Stimulated activated CD8-positive, alpha-beta memory T cell treated with anti-CD3 and anti-CD28 coated beads, Interleukin-7, amount 100 ng/mL, for 4 hours (primary cell): Measurements from ENCODE around the gene FGGY.

Experiments used
- DNase-seq, 2 donors: peaks; one replicate each; pipeline ENCODE4 v3.0.0-alpha.2; 2020; ENCODE audit warnings: low read depth in 2 of 2

The FGGY gene

DNA sequence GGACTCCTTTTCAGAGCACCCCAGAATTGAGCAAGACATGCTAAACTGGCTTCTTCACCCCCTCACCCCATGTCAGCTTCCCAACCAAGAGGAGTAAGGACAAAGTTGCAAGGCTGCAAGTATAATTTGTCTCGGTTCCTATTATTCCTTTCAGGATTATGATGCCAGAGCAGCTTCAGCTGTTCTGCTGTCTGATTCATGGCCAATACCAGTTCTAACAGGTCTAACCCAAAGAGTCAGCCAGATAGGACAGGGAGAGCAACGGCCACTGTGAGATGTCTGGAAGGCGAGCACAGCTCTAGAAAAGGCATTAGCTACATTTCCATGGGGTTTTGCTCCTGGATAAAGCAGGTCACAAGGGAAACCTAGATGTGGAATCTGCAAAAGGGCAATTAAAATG is 464.5 kb downstream of the FGGY start:
- no peak for DNase-seq

- DNase-seq, result no peak
These were observed 466.5 kb downstream of the FGGY start for GRCh38 chr1:59763418-59763817.

DNA sequence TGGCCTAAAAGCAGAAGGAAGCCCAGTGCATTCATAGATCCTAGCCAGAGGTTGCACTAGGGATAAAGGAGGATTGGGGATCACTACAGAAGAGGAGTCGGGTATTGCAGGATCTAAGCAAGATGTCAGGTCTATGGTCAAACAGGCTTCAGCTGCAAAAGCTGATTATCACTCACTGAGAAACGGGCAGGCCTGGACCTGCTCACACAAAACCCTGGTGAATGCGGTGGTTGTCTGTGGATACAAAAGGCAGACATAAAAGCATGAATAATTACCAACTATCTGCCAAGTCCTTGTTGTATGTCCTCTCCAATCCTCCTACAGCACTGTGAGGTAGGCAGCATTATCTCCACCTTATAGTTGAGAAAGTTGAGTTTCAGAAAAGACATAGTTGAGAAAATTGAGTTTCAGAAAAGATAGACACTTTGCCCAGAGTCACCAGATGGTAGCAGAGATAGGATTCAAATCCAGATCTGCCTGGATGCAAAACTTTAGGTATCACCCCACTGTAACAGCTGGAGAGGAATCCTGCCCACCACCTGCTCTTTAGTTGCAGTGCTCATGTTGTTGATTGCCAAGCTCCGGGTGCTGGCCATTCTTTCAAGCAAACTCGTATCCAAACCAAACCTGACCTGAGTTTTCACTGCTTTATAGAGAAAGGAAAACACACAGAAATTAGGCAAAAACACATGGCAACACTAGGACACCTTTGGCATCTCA is 468.3 kb downstream of the FGGY start:
- no peak for DNase-seq

GRCh38 chr1:59766227-59766855 is 469.4 kb downstream of the FGGY start:
- DNase-seq, result no peak

GRCh38 chr1:59767119-59767518 is 470.2 kb downstream of the FGGY start:
- no peak for DNase-seq

GRCh38 chr1:59768792-59769735 is 472.2 kb downstream of the FGGY start:
- no peak for DNase-seq

GRCh38 chr1:59769736-59770095 is 472.8 kb downstream of the FGGY start:
- no peak for DNase-seq

GRCh38 chr1:59771361-59771760 is 474.5 kb downstream of the FGGY start:
- no peak for DNase-seq

DNA sequence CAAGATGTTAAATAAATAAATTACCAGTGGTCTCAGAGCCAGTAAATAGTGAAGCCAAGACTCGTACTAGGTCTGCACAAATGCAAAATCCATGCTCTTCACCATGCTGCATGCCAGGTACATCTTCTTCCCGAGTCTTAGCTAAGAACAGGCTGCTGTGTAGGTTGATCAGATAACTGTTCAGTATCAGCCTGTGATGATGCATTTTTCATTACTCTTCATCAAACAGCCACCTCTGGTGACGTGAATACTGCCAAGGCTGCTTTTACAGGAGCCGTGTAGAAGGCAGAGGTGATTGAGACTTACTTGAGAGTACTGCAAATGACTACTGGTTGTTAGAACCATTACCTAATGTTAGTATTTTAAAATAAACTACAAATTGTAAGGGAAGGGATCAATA is 478.6 kb downstream of the FGGY start:
- no peak for DNase-seq

- no peak for DNase-seq
These were observed 480.3 kb downstream of the FGGY start for GRCh38 chr1:59776960-59777852.

GRCh38 chr1:59779949-59780348 is 483.1 kb downstream of the FGGY start:
- no peak for DNase-seq

GRCh38 chr1:59788825-59789224 is 491.9 kb downstream of the FGGY start:
- DNase-seq, result no peak

DNA sequence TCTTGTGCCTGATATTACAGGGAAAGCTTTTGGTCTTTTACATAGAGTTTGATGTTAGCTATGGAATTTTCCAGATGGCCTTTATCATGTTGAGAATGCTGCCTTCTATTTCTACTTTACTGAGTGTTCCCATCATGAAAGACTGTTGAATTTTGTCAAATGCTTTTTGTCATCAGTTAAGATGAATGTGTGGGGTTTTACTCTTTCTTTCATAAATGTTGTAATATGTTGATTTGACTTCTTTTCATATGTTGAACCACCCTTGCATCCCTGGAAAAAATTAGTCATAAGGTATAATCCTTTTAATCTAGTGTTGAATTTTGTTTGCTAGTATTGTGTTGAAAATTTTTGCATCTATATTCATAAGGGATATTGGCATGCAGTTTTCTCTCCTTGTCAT is 501.7 kb downstream of the FGGY start:
- no peak for DNase-seq

- DNase-seq, result no peak
These were observed 506.7 kb downstream of the FGGY start for GRCh38 chr1:59803458-59804038.

- DNase-seq, result no peak
These were observed 507.4 kb downstream of the FGGY start for GRCh38 chr1:59804301-59804700.

- no peak for DNase-seq
These were observed 508.7 kb downstream of the FGGY start for GRCh38 chr1:59805554-59805953.
